Activated T-helper 17 cell treated with anti-CD3 and anti-CD28 coated beads, Interleukin-2, amount 50 U/mL, for 72 hours (primary cell): ENCODE results near the gene PRR15L. TPM values are rescaled to one million over a fixed set of nuclear protein-coding genes. Genes with fewer than 3 reads are reported as not detected.
"Not testable (repeated sequence)": the region's sequence is repeated elsewhere in the genome, so short reads cannot be mapped to it uniquely, and the experiment has no call there.

Experiments
- ATAC-seq: fragments of 150-1000 bp; cut with Tn5 transposase; replicated peaks from 2 replicates; pipeline ENCODE4 v1.10.0; 2021; ENCODE audit warnings: mild to moderate bottlenecking, moderate library complexity
- H3K27ac Mint-ChIP-seq: one replicate; pipeline ENCODE4 v1.8.0; 2022; ENCODE audit warnings: mixed read lengths
- H3K27me3 Mint-ChIP-seq: one replicate; pipeline ENCODE4 v1.8.0; 2022; ENCODE audit warnings: mixed read lengths
- H3K36me3 Mint-ChIP-seq: one replicate; pipeline ENCODE4 v1.8.0; 2022; ENCODE audit warnings: low read depth, mild to moderate bottlenecking, mixed read lengths
- H3K4me1 Mint-ChIP-seq: one replicate; pipeline ENCODE4 v1.8.0; 2022; ENCODE audit warnings: mixed read lengths
- H3K4me3 Mint-ChIP-seq: one replicate; pipeline ENCODE4 v1.8.0; 2022; ENCODE audit warnings: mild to moderate bottlenecking, mixed read lengths
- H3K9me3 Mint-ChIP-seq: one replicate; pipeline ENCODE4 v1.8.0; 2022; ENCODE audit warnings: mixed read lengths
- total RNA-seq, 2 donors: library from RNA; stranded (reverse); gene quantifications; one replicate each; pipeline ENCODE4 v1.2.3, GENCODE V29; 2022

The PRR15L gene
- total RNA-seq, 2 donors from 2014 or later, result not detected

- H3K36me3 Mint-ChIP-seq, result peaks cover 85% of the 10 kb centered on the region
- not testable (repeated sequence) for H3K27ac Mint-ChIP-seq, H3K4me3 Mint-ChIP-seq, H3K9me3 Mint-ChIP-seq, H3K27me3 Mint-ChIP-seq, ATAC-seq
- H3K4me1 Mint-ChIP-seq, result peaks cover 10% of the 10 kb centered on the region
Observed at GRCh38 chr17:47919889-47920288, 37.8 kb downstream of the PRR15L start.

GRCh38 chr17:47918991-47919390, 38.7 kb downstream of the PRR15L start:
- no peak overlapping the region for H3K4me3 Mint-ChIP-seq
- H3K9me3 Mint-ChIP-seq, result no peaks in the 10 kb centered on the region
- H3K4me1 Mint-ChIP-seq, result peaks cover 10% of the 10 kb centered on the region
- H3K36me3 Mint-ChIP-seq, result peaks cover 83% of the 10 kb centered on the region
- peak overlapping the region; percentile 2 for H3K27ac Mint-ChIP-seq
- H3K27me3 Mint-ChIP-seq, result no peaks in the 10 kb centered on the region
- ATAC-seq, result no peak

- ATAC-seq, result no peak
- no peaks in the 10 kb centered on the region for H3K9me3 Mint-ChIP-seq
- no peak overlapping the region for H3K4me3 Mint-ChIP-seq
- H3K36me3 Mint-ChIP-seq, result peaks cover 76% of the 10 kb centered on the region
- H3K27ac Mint-ChIP-seq, result peak overlapping the region; percentile 19
- peaks cover 10% of the 10 kb centered on the region for H3K4me1 Mint-ChIP-seq
- no peaks in the 10 kb centered on the region for H3K27me3 Mint-ChIP-seq
Observed at GRCh38 chr17:47918006-47918405, 39.7 kb downstream of the PRR15L start.

GRCh38 chr17:47917581-47917980, 40.1 kb downstream of the PRR15L start:
- ATAC-seq, result no peak
- Mint-ChIP-seq H3K9me3 (no peaks in the 10 kb centered on the region), H3K4me1 (peaks cover 10% of the 10 kb centered on the region), H3K27me3 (no peaks in the 10 kb centered on the region), H3K4me3 (no peak overlapping the region), H3K36me3 (peaks cover 75% of the 10 kb centered on the region), H3K27ac (peak overlapping the region; percentile 19)

GRCh38 chr17:47916489-47917208, 41.0 kb downstream of the PRR15L start:
- H3K27me3 Mint-ChIP-seq, result no peaks in the 10 kb centered on the region
- peaks cover 66% of the 10 kb centered on the region for H3K36me3 Mint-ChIP-seq
- no peaks in the 10 kb centered on the region for H3K9me3 Mint-ChIP-seq
- H3K4me3 Mint-ChIP-seq, result no peak overlapping the region
- H3K27ac Mint-ChIP-seq, result peak overlapping the region; percentile 48
- H3K4me1 Mint-ChIP-seq, result peaks cover 10% of the 10 kb centered on the region
- no peak for ATAC-seq

GRCh38 chr17:47915776-47916398, 41.8 kb downstream of the PRR15L start:
- no peak for ATAC-seq

GRCh38 chr17:47914306-47914948, 43.3 kb downstream of the PRR15L start:
- no peak for ATAC-seq
- H3K4me1 Mint-ChIP-seq, result peaks cover 6% of the 10 kb centered on the region
- peaks cover 47% of the 10 kb centered on the region for H3K36me3 Mint-ChIP-seq
- H3K27ac Mint-ChIP-seq, result peak overlapping the region; percentile 52
- no peak overlapping the region for H3K4me3 Mint-ChIP-seq
- H3K9me3 Mint-ChIP-seq, result no peaks in the 10 kb centered on the region
- H3K27me3 Mint-ChIP-seq, result no peaks in the 10 kb centered on the region

More at GRCh38 chr17:47915776-47916398, 41.8 kb downstream of the PRR15L start:
- Mint-ChIP-seq H3K4me3 (no peak overlapping the region), H3K27me3 (no peaks in the 10 kb centered on the region), H3K4me1 (peaks cover 9% of the 10 kb centered on the region), H3K9me3 (no peaks in the 10 kb centered on the region), H3K36me3 (peaks cover 61% of the 10 kb centered on the region), H3K27ac (peak overlapping the region; percentile 48)

GRCh38 chr17:47913050-47913449, 44.6 kb downstream of the PRR15L start:
- no peak for ATAC-seq
- peaks cover 47% of the 10 kb centered on the region for H3K36me3 Mint-ChIP-seq

GRCh38 chr17:47907932-47908562, 49.6 kb downstream of the PRR15L start:
- ATAC-seq, result no peak
- H3K4me1 Mint-ChIP-seq, result peaks cover 17% of the 10 kb centered on the region
- H3K4me3 Mint-ChIP-seq, result no peak overlapping the region
- no peak overlapping the region for H3K27ac Mint-ChIP-seq
- H3K9me3 Mint-ChIP-seq, result no peaks in the 10 kb centered on the region
- peaks cover 30% of the 10 kb centered on the region for H3K36me3 Mint-ChIP-seq
- no peaks in the 10 kb centered on the region for H3K27me3 Mint-ChIP-seq

More at GRCh38 chr17:47913050-47913449, 44.6 kb downstream of the PRR15L start:
- Mint-ChIP-seq H3K4me3 (no peak overlapping the region), H3K27me3 (no peaks in the 10 kb centered on the region), H3K27ac (peak overlapping the region; percentile 22), H3K4me1 (peaks cover 6% of the 10 kb centered on the region), H3K9me3 (no peaks in the 10 kb centered on the region)

GRCh38 chr17:47906443-47906842, 51.2 kb downstream of the PRR15L start:
- Mint-ChIP-seq H3K27me3 (no peaks in the 10 kb centered on the region), H3K36me3 (peaks cover 37% of the 10 kb centered on the region), H3K4me3 (no peak overlapping the region), H3K4me1 (peaks cover 27% of the 10 kb centered on the region), H3K27ac (peak overlapping the region; percentile 7), H3K9me3 (no peaks in the 10 kb centered on the region)
- ATAC-seq, result no peak

GRCh38 chr17:47905221-47905733, 52.4 kb downstream of the PRR15L start:
- no peak overlapping the region for H3K4me3 Mint-ChIP-seq
- no peaks in the 10 kb centered on the region for H3K27me3 Mint-ChIP-seq
- no peaks in the 10 kb centered on the region for H3K9me3 Mint-ChIP-seq
- H3K27ac Mint-ChIP-seq, result peak overlapping the region; percentile 7
- peaks cover 27% of the 10 kb centered on the region for H3K4me1 Mint-ChIP-seq
- H3K36me3 Mint-ChIP-seq, result peaks cover 42% of the 10 kb centered on the region
- ATAC-seq, result no peak

GRCh38 chr17:47902039-47902744, 55.5 kb downstream of the PRR15L start:
- no peak for ATAC-seq
- Mint-ChIP-seq H3K27me3 (no peaks in the 10 kb centered on the region), H3K4me3 (no peak overlapping the region), H3K9me3 (no peaks in the 10 kb centered on the region), H3K27ac (peak overlapping the region; percentile 63), H3K36me3 (peaks cover 58% of the 10 kb centered on the region), H3K4me1 (peaks cover 37% of the 10 kb centered on the region)
